ENCODE measurements around the gene PILRB.
"Not testable (repeated sequence)": the region's sequence is repeated elsewhere in the genome, so short reads cannot be mapped to it uniquely, and the experiment has no call there.

Gene PILRB

GRCh38 chr7:100380196-100380595 is 22.3 kb downstream of the PILRB start:
- DNase-seq: no peak

- DNase-seq: not testable (repeated sequence)
Observed at GRCh38 chr7:100381531-100382233, 23.8 kb downstream of the PILRB start.

- not testable (repeated sequence) for DNase-seq
Observed at GRCh38 chr7:100382234-100382853, 24.4 kb downstream of the PILRB start.

GRCh38 chr7:100384628-100385294 is 26.8 kb downstream of the PILRB start:
- DNase-seq: no peak

GRCh38 chr7:100386940-100387339 is 29.0 kb downstream of the PILRB start:
- DNase-seq: no peak

- no peak for DNase-seq
Observed at GRCh38 chr7:100387695-100388094, 29.8 kb downstream of the PILRB start.

GRCh38 chr7:100389437-100390088 is 31.6 kb downstream of the PILRB start:
- DNase-seq: no peak

- DNase-seq: no peak
Observed at GRCh38 chr7:100390286-100391009, 32.5 kb downstream of the PILRB start.

GRCh38 chr7:100393233-100393905 is 35.5 kb downstream of the PILRB start:
- DNase-seq: no peak

- no peak for DNase-seq
Observed at GRCh38 chr7:100394077-100394476, 36.2 kb downstream of the PILRB start.

- DNase-seq: peak; percentile 62
Observed at GRCh38 chr7:100396421-100396982, 38.6 kb downstream of the PILRB start.

GRCh38 chr7:100397315-100398081 is 39.6 kb downstream of the PILRB start:
- no peak for DNase-seq

- no peak for DNase-seq
Observed at GRCh38 chr7:100398239-100398638, 40.3 kb downstream of the PILRB start.

GRCh38 chr7:100400041-100400440 is 42.1 kb downstream of the PILRB start:
- no peak for DNase-seq

- DNase-seq: no peak
Observed at GRCh38 chr7:100400656-100401055, 42.7 kb downstream of the PILRB start.

GRCh38 chr7:100401811-100402210 is 43.9 kb downstream of the PILRB start:
- no peak for DNase-seq

- no peak for DNase-seq
Observed at GRCh38 chr7:100402241-100402640, 44.3 kb downstream of the PILRB start.

- no peak for DNase-seq
Observed at GRCh38 chr7:100406767-100407166, 48.9 kb downstream of the PILRB start.

GRCh38 chr7:100407285-100408180 is 49.6 kb downstream of the PILRB start:
- peak; percentile 30 for DNase-seq

GRCh38 chr7:100411101-100411500 is 53.2 kb downstream of the PILRB start:
- no peak for DNase-seq
